NCI-H2107 treated with DMSO at 0.1 percent for 48 hours (cell line): Measurements from ENCODE around the gene DNAH6.

Experiments
- DNase-seq: peaks from one replicate; lab custom pipeline; 2025; ENCODE audit not compliant: unreplicated experiment; lab: John Stamatoyannopoulos, UW

The DNAH6 gene

DNA sequence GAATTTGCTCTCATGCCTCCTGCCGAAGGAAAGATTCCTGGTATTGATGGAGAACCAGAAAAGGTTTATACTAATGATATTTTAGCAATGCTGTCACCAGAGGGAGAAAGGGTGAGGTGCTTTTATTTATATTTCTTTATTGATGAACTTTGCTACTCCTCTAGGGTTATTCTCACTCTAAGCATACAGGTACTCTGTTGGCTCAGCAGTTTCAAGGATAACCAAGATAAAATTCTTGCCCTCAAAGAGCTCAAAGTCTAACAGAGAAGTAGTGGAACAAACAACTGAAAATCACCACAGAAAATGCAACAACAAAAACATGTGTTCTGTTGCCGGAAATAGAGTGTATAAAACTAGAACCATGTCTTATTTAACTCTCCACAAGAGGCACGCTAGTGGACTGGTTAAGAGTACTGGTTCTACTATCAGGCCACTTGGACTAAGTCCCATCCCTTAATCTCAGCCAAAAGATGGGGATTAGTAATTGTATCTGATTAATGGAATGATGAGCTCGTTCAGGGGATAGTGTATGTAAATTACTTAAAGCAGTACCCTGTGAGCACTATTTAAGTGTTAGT is 103.6 kb downstream of the DNAH6 start:
- no peak for DNase-seq

DNA sequence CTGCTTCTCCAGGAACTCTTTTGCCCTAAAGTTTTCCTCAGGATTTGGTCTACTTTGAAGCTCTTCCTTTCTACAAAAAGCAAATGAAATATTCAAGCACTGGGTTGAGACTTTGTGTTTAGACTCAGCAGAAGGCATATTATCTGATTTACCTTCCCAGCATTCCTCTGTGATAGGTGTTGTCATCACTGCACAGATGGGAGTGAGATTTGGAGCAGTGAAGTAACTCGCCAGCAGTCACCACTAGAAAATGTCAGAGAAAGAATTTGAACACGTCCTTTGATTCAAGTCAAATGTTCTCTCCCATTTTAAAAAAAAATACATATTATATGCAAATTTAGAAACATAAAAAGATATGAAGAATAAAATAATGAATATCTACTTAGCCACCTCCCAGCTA is 112.2 kb downstream of the DNAH6 start:
- DNase-seq, result no peak

DNA sequence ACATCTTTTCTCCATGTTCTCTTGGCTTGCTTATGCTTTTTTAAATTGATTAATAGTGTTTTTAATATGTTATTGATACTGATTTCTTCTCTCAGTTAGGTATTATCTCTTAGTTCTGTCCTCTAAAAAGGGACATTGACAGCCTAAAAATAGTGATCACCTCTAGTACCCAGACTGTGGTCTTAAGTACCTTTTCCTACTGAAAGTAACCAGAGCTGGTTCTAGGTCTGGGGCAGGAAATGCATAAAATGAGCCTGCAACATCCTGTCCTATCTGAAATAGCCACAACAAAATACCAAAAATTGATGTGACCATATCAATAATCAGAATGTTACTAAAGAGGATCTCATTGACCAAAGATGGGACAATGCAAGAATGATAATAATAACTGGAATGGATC is 113.3 kb downstream of the DNAH6 start:
- DNase-seq, result no peak

- peak; percentile 9 for DNase-seq
Measured at GRCh38 chr2:84631047-84631446, 114.7 kb downstream of the DNAH6 start.

- DNase-seq, result no peak
Measured at GRCh38 chr2:84631985-84632384, 115.7 kb downstream of the DNAH6 start.

DNA sequence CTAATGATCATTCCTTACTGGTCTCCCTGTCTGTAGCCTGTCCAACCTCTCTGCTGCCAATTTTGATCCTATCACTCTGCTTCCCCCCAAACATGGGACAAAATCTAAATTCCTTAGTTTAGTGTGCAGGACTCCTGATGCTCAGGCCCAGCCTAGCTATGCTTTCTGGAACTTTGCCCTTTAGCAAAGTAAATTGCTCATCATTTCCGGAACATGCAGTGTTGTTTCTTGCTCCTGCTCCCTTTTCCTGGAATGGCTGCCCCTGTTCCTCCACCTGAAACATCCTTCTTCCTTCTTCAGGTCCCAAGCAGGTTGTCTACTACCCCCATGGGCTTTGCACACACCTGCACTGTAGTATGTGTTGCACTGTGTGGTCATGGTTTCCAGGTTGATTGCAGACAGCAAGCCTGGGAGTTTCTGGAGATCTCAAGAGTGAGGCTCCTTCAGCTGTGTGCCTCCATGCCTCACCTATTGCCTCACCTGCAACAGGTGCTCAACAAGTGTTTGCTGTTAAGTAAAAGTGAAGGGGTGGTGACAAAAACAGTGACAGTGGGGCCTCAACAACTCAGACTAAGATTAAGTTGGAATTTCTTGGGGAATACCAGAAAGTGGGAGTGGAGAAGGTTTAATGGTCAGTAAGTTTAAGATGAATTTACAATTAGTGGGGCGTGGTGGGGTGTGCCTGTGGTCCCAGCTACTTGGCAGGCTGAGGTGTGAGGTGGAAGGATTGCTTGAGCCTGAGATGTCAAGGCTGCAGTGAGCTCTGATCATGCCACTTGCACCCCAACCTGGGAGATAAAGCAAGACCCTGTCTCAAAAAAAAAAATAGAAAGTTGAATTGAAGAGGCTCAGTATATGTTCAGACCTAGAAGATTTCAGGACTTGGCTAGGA is 120.0 kb downstream of the DNAH6 start:
- no peak for DNase-seq

DNA sequence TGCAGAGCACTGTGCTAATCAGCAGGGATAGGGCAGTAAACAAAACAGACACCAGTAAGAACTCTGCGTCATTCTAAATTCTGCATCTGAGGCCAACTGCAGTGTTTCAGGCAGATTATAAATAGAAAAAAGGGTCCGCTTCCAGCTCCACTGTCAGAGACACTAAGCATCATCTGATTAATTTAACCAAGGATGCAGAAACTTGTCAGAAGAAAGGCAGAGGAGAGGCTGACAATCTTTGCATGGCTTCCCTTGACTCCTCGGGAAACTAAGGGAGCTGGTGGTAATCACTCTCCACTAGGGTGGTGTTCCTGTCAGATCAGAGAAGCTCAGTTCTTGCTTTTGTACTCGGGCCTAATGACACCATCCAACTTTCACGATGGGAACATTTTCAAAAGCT is 123.5 kb downstream of the DNAH6 start:
- no peak for DNase-seq

GRCh38 chr2:84640411-84640810 is 124.1 kb downstream of the DNAH6 start:
- DNase-seq, result no peak

DNA sequence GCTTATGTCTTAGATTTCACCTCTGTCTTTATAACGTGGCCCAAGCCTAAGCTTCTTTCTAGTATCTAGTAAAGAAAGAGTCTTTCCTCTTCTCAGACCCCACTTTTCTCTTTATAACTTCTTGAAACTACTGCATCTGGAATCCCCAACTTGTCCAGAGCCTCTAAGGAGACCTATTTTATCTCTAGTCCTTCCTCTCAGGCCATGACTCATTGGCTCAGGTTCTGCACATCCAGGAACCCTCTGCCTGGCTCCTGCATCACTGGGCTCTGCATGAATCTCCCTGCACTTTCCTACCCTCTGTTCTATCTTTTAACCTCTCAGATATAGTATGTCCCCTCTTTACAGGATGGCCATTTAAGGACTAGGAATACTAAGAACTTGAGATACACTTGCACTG is 124.7 kb downstream of the DNAH6 start:
- no peak for DNase-seq

- no peak for DNase-seq
Measured at GRCh38 chr2:84643991-84644390, 127.7 kb downstream of the DNAH6 start.

DNA sequence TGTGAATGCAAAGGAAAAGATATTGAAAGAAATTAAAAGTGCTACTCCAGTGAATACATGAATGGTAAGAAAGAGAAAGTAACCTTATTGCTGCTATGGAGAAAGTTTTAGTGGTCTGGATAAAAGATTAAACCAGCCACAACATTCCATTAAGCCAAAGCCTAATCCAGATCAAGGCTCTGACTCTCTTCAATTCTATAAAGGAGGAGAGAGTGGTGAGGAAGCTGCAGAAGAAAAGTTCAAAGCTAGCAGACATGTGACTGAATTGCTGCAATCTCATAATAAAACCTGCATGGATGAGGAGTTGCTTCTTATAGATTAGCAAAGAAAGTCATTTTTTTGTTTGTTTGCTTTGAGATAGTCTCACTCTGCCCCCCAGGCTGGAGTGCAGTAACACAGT is 130.2 kb downstream of the DNAH6 start:
- DNase-seq, result no peak

DNA sequence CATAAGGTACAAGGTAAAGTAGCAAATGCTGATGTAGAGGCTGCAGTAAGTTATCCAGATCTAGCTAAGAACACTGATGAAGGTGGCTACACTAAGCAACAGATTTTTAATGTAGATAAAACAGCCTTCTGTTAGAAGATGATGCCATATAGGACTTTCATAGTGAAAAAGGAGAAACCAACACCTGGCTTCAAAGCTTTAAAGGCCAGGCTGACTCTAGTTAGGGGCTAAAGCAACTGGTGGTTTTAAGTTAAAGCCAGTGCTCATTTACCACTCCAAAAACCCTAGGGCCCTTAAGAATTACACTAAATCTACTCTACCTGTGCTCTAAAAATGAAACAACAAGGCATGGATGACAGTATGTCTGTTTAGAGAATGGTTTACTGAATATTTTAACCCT is 131.0 kb downstream of the DNAH6 start:
- no peak for DNase-seq

DNA sequence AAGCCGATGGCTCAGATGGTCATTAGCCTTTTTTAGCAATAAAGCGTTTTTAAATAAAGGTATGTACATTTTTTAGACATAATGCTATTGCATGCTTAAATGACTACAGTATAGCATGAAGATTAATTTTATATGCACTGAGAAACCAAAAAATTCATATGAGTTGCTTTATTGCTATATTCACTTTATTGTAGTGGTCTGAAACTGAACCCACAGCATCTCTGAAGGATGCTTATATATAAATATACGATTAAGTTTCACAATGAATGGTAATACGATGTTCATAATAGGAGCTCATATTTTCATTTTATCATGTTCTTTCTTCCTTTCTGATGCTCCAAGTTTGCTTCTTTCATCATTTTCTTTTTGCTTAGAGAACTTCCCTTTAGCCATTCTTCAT is 132.8 kb downstream of the DNAH6 start:
- no peak for DNase-seq

DNA sequence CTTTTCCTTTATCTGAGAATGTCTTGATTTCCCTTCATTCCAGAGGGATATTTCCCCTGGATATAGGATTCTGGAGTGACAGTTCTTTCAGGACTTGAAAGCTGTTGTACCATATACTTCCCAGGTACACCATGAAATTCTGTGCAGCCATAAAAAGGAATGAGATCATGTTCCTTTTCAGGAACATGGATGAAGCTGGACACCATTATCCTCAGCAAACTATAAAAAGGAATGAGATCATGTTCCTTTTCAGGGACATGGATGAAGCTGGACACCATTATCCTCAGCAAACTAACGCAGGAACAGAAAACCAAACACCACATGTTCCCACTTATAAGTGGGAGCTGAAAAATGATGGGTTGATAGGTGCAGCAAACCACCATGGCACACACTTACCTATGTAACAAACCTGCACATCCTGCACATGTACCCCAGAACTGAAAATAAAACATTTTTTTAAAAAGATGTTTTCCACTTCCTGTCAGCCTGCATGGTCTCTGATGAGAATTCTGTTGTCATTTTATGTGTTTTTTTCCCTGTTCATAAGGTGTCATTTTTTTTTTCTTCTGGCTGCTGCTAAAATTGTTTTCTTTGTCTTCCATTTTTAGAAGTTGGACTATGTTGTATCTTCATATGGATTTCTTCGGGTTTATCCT is 133.3 kb downstream of the DNAH6 start:
- no peak for DNase-seq

DNA sequence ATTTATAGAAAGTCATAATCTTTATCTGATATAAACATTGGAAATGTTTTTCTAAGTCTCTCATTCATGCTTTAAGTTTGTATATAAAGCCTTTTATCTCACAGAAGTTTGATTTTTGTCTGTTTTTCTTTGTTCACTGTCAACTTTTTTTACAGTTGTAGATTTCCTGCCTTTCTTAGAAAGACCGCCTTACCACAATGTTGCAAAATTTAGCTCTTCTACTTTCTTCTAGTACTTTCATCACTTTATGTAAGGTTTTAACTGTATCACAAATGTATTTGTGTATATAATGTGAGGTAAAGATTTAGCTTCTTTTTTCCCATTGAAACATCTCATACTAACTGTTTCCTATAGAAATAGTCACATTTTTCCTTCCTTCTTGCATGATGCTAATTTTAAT is 136.1 kb downstream of the DNAH6 start:
- no peak for DNase-seq

DNA sequence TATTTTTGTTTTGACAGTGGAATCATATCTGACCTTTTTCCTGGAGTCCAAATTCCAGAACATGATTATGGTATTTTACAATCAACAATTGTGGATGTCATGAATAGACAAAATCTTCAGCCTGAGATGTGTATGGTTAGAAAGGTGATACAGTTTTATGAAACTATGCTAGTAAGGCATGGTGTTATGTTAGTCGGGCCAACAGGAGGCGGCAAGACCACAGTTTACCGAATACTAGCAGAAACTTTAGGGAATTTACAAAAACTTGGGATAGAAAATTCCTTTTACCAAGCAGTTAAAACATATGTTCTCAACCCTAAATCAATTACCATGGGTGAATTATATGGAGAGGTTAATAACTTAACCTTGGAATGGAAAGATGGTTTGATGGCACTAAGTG is 137.0 kb downstream of the DNAH6 start:
- no peak for DNase-seq

GRCh38 chr2:84654414-84654813 is 138.1 kb downstream of the DNAH6 start:
- no peak for DNase-seq

- DNase-seq, result no peak
Measured at GRCh38 chr2:84669122-84669521, 152.8 kb downstream of the DNAH6 start.

DNA sequence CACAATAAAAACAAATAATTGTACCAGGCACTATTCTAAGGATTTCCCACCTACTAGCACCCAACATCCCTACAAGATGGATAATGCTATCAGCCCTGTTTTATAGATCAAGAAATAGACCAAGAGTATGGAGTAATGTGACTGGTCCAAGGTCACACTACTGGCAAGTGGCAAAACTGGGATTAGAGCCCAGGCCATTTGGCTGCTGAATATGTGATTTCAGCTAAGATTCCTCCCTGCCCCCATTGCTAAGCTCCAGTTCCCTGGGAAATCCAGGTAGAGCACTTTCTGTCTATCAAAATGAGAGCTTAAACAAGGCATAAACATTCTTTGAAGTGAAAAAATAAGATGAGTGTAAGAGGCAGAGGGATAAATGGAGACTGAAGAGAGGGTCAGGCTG is 157.8 kb downstream of the DNAH6 start:
- DNase-seq, result no peak

GRCh38 chr2:84674586-84674985 is 158.3 kb downstream of the DNAH6 start:
- no peak for DNase-seq

DNA sequence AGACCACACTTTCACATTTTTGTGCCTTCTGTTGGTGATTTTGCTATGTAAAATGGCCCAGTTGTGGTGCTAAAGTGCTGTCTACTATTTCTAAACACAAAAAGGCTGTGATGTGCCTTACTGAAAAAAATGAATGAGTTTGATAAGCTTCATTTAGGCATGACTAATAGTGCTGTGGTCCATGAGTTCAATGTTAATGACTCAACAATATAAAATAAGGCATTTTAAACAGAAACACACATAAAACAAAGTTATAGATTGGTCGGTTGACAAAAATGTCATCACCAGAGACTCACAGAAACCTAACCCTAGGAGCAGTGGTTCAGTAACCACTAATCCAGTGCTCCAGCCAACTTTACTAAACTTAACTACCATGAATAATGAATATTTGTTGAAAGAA is 160.0 kb downstream of the DNAH6 start:
- no peak for DNase-seq

GRCh38 chr2:84678214-84678613 is 161.9 kb downstream of the DNAH6 start:
- DNase-seq, result no peak
